Ovary (tissue), 9 donors: ENCODE results near the gene ANKRD23. TPM values are rescaled to one million over a fixed set of nuclear protein-coding genes. Genes with fewer than 3 reads are reported as not detected.
"Not testable (repeated sequence)": the region's sequence is repeated elsewhere in the genome, so short reads cannot be mapped to it uniquely, and the experiment has no call there.

ENCODE experiments used
- DNase-seq, 5 donors: peaks; one replicate each; pipeline ENCODE4 v3.0.0-alpha.2; 2019 to 2020
- H3K27ac ChIP-seq, 2 donors: fragments of 200-600 bp; one replicate each; pipeline versions ENCODE4 v1.5.1 to v1.8.0; 2019 to 2022
- H3K27me3 ChIP-seq: fragments of 200-600 bp; one replicate; pipeline ENCODE4 v1.8.0; 2022
- H3K36me3 ChIP-seq: fragments of 200-600 bp; sonication (generic); one replicate; pipeline ENCODE4 v1.5.1; 2019
- H3K4me1 ChIP-seq: one replicate; pipeline ENCODE4 v1.8.1; 2013; ENCODE audit warnings: mild to moderate bottlenecking, moderate library complexity; ENCODE audit not compliant: insufficient read depth
- H3K4me3 ChIP-seq: fragments of 200-600 bp; sonication (generic); one replicate; pipeline ENCODE4 v1.5.1; 2017
- H3K9me3 ChIP-seq, 2 donors: fragments of 200-600 bp in 1 of 2; sonication (generic) in 1 of 2; one replicate each; pipeline versions ENCODE4 v1.5.1 to v1.8.1; 2013 to 2019; ENCODE audit warnings: mild to moderate bottlenecking in 1 of 2, moderate library complexity in 1 of 2
- EP300 ChIP-seq: sonication (generic); formaldehyde crosslinking; IDR thresholded peaks from one replicate; pipeline ENCODE4 v1.6.1; 2017; ENCODE audit warnings: antibody characterized with exemption
- POLR2A ChIP-seq: fragments of 450-650 bp; IDR thresholded peaks from one replicate; pipeline ENCODE4 v1.6.1; 2017; ENCODE audit warnings: antibody characterized with exemption, mild to moderate bottlenecking, moderate library complexity
- WGBS, 3 donors: extraction: QIAGEN DNeasy Blood & Tissue Kit in 1 of 3; methylation state at CpG; one replicate each; pipeline versions ENCODE4 v1.1.5 to v1.1.7; 2013 to 2017; 5-methylcytosine and 5-hydroxymethylcytosine counted together
- intact Hi-C, 4 donors: fragments of 100-400 bp; cut with DNase I; formaldehyde crosslinking; loops; one replicate each; pipeline versions ENCODE4 v1.11.0 to v1.15.1; 2022 to 2023
- polyA plus RNA-seq, 2 donors: library from polyadenylated mRNA; stranded (reverse); fragments of 200-250 nt in 1 of 2; fragments of 350-450 nt in 1 of 2; fragmentation: Illumina TruSeq in 1 of 2; extraction: RNeasy Lipid Tissue Mini Kit (QIAGEN cat#74804) in 1 of 2; gene quantifications; one replicate each; pipeline ENCODE4 v1.2.3, GENCODE V29; 2013 to 2014
- total RNA-seq, 7 donors: library from RNA; depleted of rRNA in 2 of 7; stranded (reverse); fragments of >200 nt in 2 of 7; fragmentation: NEBNext Ultra II Directional in 3 of 7; extraction: Animal tissue kit (Norgen Biotek cat#: 25700) in 3 of 7; gene quantifications; one replicate each; pipeline versions ENCODE4 v1.1.0 to v1.2.4, GENCODE V29; 2016 to 2023
- TF ChIP-seq, protein P1 (sequence below), 3 donors: fragments of 450-650 bp in 2 of 3; fragments of 200-600 bp in 1 of 3; IDR thresholded peaks; one replicate each; pipeline versions ENCODE4 v1.5.1 to v1.8.0; 2016 to 2022; ENCODE audit warnings: antibody characterized with exemption in 3 of 3, mild to moderate bottlenecking in 1 of 3
- donor health status: DM: no; HTN: no; CAD: no; lungs with moderate emphysema.
- donor health status: DM: no; HTN: no; CAD: no.
- donor health status: Bipolar disorder and iron deficiency.
- donor health status: DM: yes; HTN: yes; CAD: no.
- donor health status: DM: no; HTN: no; CAD: no.
- donor health status: DM: yes; HTN: yes; CAD: no.

Gene ANKRD23
- total and polyA plus RNA-seq, 9 donors, result 1.4 to 14.1 (median 8.4) TPM

- DNase-seq, result peak in 1 of 5 donors; percentile 31
- intact Hi-C loops, result loop anchor here in 1 of 4 donors (5.0 kb wide), 1 partner anchor 268 kb away; no protein-coding TSS in a partner anchor
Observed at GRCh38 chr2:96800061-96801004, 43.5 kb downstream of the ANKRD23 start.

GRCh38 chr2:96799623-96799935 is 44.2 kb downstream of the ANKRD23 start:
- no peak for DNase-seq
- no peaks in the 10 kb centered on the region for H3K36me3 ChIP-seq
- no peaks in the 10 kb centered on the region for H3K27me3 ChIP-seq
- intact Hi-C loops, result no loop called here
- no peaks in the 10 kb centered on the region for H3K9me3 ChIP-seq
- no peak overlapping the region for H3K4me3 ChIP-seq
- TF ChIP-seq, protein P1, sequence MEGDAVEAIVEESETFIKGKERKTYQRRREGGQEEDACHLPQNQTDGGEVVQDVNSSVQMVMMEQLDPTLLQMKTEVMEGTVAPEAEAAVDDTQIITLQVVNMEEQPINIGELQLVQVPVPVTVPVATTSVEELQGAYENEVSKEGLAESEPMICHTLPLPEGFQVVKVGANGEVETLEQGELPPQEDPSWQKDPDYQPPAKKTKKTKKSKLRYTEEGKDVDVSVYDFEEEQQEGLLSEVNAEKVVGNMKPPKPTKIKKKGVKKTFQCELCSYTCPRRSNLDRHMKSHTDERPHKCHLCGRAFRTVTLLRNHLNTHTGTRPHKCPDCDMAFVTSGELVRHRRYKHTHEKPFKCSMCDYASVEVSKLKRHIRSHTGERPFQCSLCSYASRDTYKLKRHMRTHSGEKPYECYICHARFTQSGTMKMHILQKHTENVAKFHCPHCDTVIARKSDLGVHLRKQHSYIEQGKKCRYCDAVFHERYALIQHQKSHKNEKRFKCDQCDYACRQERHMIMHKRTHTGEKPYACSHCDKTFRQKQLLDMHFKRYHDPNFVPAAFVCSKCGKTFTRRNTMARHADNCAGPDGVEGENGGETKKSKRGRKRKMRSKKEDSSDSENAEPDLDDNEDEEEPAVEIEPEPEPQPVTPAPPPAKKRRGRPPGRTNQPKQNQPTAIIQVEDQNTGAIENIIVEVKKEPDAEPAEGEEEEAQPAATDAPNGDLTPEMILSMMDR (IDR thresholded peaks at IDR 0.05), result no peak
- TF ChIP-seq POLR2A (no peak), EP300 (no peak)
- no peak overlapping the region for H3K27ac ChIP-seq
- WGBS, 3 donors, result 88 to 93% (median 88%) methylated on average over 8 of the region's 8 CpGs
- no peaks in the 10 kb centered on the region for H3K4me1 ChIP-seq

More at GRCh38 chr2:96800061-96801004, 43.5 kb downstream of the ANKRD23 start:
- Histone ChIP-seq H3K4me3 (no peak overlapping the region), H3K4me1 (no peaks in the 10 kb centered on the region), H3K9me3 (no peaks in the 10 kb centered on the region), H3K27me3 (no peaks in the 10 kb centered on the region), H3K36me3 (no peaks in the 10 kb centered on the region), H3K27ac (no peak overlapping the region)
- 91 to 93% (median 92%) methylated on average over 27 of the region's 27 CpGs for WGBS, 3 donors
- TF ChIP-seq EP300, result no peak
- TF ChIP-seq, protein P1 (IDR thresholded peaks at IDR 0.05), result no peak
- no peak for TF ChIP-seq POLR2A

- Histone ChIP-seq H3K4me1 (no peaks in the 10 kb centered on the region), H3K36me3 (no peaks in the 10 kb centered on the region), H3K27me3 (no peaks in the 10 kb centered on the region), H3K9me3 (no peaks in the 10 kb centered on the region), H3K4me3 (no peak overlapping the region), H3K27ac (no peak overlapping the region)
- intact Hi-C loops, result no loop called here
- 87 to 88% (median 87%) methylated on average over 23 of the region's 23 CpGs for WGBS, 3 donors
- TF ChIP-seq POLR2A (no peak), EP300 (no peak)
- TF ChIP-seq, protein P1 (IDR thresholded peaks at IDR 0.05), result no peak
- no peak for DNase-seq
Observed at GRCh38 chr2:96798733-96799622, 44.8 kb downstream of the ANKRD23 start.

DNA sequence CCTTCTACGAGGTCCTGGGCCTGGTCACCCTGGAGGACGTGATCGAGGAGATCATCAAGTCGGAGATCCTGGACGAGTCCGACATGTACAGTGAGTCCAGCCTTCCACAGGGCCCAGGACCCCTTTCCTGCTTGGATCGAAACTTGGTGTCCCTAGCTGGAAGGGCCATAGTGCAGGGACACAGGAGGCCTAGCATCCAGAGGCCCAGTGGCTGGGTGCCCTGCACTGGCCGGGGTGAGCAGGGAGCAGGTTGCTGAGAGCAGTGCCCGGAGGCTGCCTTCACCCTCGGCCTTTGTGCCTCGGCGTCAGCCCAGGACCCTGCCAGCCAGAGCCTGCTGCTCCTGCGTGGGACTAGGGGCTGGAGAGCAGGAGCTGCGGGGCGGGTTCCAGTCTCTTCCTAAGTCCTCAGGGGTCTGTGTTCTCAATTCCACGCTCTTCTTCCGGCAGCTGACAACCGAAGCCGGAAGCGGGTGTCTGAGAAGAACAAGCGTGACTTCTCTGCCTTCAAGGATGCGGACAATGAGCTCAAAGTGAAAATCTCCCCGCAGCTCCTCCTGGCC is 46.7 kb downstream of the ANKRD23 start:
- 94 to 96% (median 95%) methylated on average over 23 of the region's 23 CpGs for WGBS, 3 donors
- TF ChIP-seq EP300 (no peak), POLR2A (no peak)
- TF ChIP-seq, protein P1 (IDR thresholded peaks at IDR 0.05), result no peak
- intact Hi-C loops, result no loop called here
- H3K36me3 ChIP-seq, result no peaks in the 10 kb centered on the region
- H3K9me3 ChIP-seq, result no peaks in the 10 kb centered on the region
- no peaks in the 10 kb centered on the region for H3K27me3 ChIP-seq
- H3K4me3 ChIP-seq, result no peak overlapping the region
- no peak overlapping the region for H3K27ac ChIP-seq
- DNase-seq, result no peak
- no peaks in the 10 kb centered on the region for H3K4me1 ChIP-seq

GRCh38 chr2:96796497-96796896 is 47.3 kb downstream of the ANKRD23 start:
- DNase-seq, intact Hi-C loops, H3K4me3 ChIP-seq, H3K9me3 ChIP-seq, H3K27ac ChIP-seq, H3K4me1 ChIP-seq, H3K36me3 ChIP-seq, H3K27me3 ChIP-seq: not testable (repeated sequence)
- WGBS, 3 donors, result 85 to 90% (median 90%) methylated on average over 6 of the region's 6 CpGs
